Activated T-helper 17 cell treated with anti-CD3 and anti-CD28 coated beads, Interleukin-2, amount 50 U/mL, for 72 hours (primary cell): ENCODE results near the gene SLC44A4. TPM values are rescaled to one million over a fixed set of nuclear protein-coding genes. Genes with fewer than 3 reads are reported as not detected.
"Not testable (repeated sequence)": the region's sequence is repeated elsewhere in the genome, so short reads cannot be mapped to it uniquely, and the experiment has no call there.

Source experiments
- ATAC-seq: fragments of 150-1000 bp; cut with Tn5 transposase; replicated peaks from 2 replicates; pipeline ENCODE4 v1.10.0; 2021; ENCODE audit warnings: mild to moderate bottlenecking, moderate library complexity
- H3K27ac Mint-ChIP-seq: one replicate; pipeline ENCODE4 v1.8.0; 2022; ENCODE audit warnings: mixed read lengths
- H3K27me3 Mint-ChIP-seq: one replicate; pipeline ENCODE4 v1.8.0; 2022; ENCODE audit warnings: mixed read lengths
- H3K36me3 Mint-ChIP-seq: one replicate; pipeline ENCODE4 v1.8.0; 2022; ENCODE audit warnings: low read depth, mild to moderate bottlenecking, mixed read lengths
- H3K4me1 Mint-ChIP-seq: one replicate; pipeline ENCODE4 v1.8.0; 2022; ENCODE audit warnings: mixed read lengths
- H3K4me3 Mint-ChIP-seq: one replicate; pipeline ENCODE4 v1.8.0; 2022; ENCODE audit warnings: mild to moderate bottlenecking, mixed read lengths
- H3K9me3 Mint-ChIP-seq: one replicate; pipeline ENCODE4 v1.8.0; 2022; ENCODE audit warnings: mixed read lengths
- total RNA-seq, 2 donors: library from RNA; stranded (reverse); gene quantifications; one replicate each; pipeline ENCODE4 v1.2.3, GENCODE V29; 2022

SLC44A4 gene
- total RNA-seq, 2 donors from 2014 or later = 0.39 TPM; not detected in 1

GRCh38 chr6:31864123-31864562, 14.7 kb downstream of the SLC44A4 start:
- peaks cover 11% of the 10 kb centered on the region for H3K4me1 Mint-ChIP-seq
- H3K36me3 Mint-ChIP-seq = peaks cover 25% of the 10 kb centered on the region
- not testable (repeated sequence) for ATAC-seq, H3K9me3 Mint-ChIP-seq, H3K27me3 Mint-ChIP-seq
- H3K27ac Mint-ChIP-seq = peak overlapping the region; percentile 96
- peak overlapping the region; percentile 94 for H3K4me3 Mint-ChIP-seq

GRCh38 chr6:31862344-31863235, 16.2 kb downstream of the SLC44A4 start, which contains the start of gene NEU1:
Gene NEU1, minus strand, starts transcription at chr6:31862821. Its CDS starts 45 bp downstream, at chr6:31862776.
- peak within 1 kb of the TSS; percentile 96 for H3K27ac Mint-ChIP-seq
- H3K4me1 Mint-ChIP-seq = peaks cover 11% of the 10 kb centered on the region
- H3K9me3 Mint-ChIP-seq = no peaks in the 10 kb centered on the region
- no peaks in the 10 kb centered on the region for H3K27me3 Mint-ChIP-seq
- peak within 1 kb of the TSS; percentile 94 for H3K4me3 Mint-ChIP-seq
- H3K36me3 Mint-ChIP-seq = peaks cover 37% of the 10 kb centered on the region
- peak; percentile 98 for ATAC-seq

GRCh38 chr6:31861919-31862343, 16.9 kb downstream of the SLC44A4 start:
- H3K4me3 Mint-ChIP-seq = peak overlapping the region; percentile 94
- H3K9me3 Mint-ChIP-seq = no peaks in the 10 kb centered on the region
- peaks cover 11% of the 10 kb centered on the region for H3K4me1 Mint-ChIP-seq
- no peak for ATAC-seq
- peaks cover 44% of the 10 kb centered on the region for H3K36me3 Mint-ChIP-seq
- no peaks in the 10 kb centered on the region for H3K27me3 Mint-ChIP-seq
- H3K27ac Mint-ChIP-seq = peak overlapping the region; percentile 96

GRCh38 chr6:31861150-31861549, 17.6 kb downstream of the SLC44A4 start:
- peak overlapping the region; percentile 94 for H3K4me3 Mint-ChIP-seq
- H3K27ac Mint-ChIP-seq = no peak overlapping the region
- no peaks in the 10 kb centered on the region for H3K9me3 Mint-ChIP-seq
- H3K27me3 Mint-ChIP-seq = no peaks in the 10 kb centered on the region
- H3K4me1 Mint-ChIP-seq = peaks cover 11% of the 10 kb centered on the region
- peaks cover 45% of the 10 kb centered on the region for H3K36me3 Mint-ChIP-seq
- no peak for ATAC-seq

GRCh38 chr6:31860349-31860748, 18.4 kb downstream of the SLC44A4 start:
- H3K4me3 Mint-ChIP-seq = no peak overlapping the region
- H3K27ac Mint-ChIP-seq = peak overlapping the region; percentile 36
- peaks cover 45% of the 10 kb centered on the region for H3K36me3 Mint-ChIP-seq
- ATAC-seq = no peak
- no peaks in the 10 kb centered on the region for H3K27me3 Mint-ChIP-seq
- H3K4me1 Mint-ChIP-seq = peaks cover 11% of the 10 kb centered on the region
- no peaks in the 10 kb centered on the region for H3K9me3 Mint-ChIP-seq

- no peaks in the 10 kb centered on the region for H3K9me3 Mint-ChIP-seq
- H3K36me3 Mint-ChIP-seq = peaks cover 45% of the 10 kb centered on the region
- peaks cover 11% of the 10 kb centered on the region for H3K4me1 Mint-ChIP-seq
- H3K27ac Mint-ChIP-seq = peak overlapping the region; percentile 36
- H3K4me3 Mint-ChIP-seq = no peak overlapping the region
- no peaks in the 10 kb centered on the region for H3K27me3 Mint-ChIP-seq
- ATAC-seq = no peak
These were observed 18.9 kb downstream of the SLC44A4 start for GRCh38 chr6:31859923-31860322.

- Mint-ChIP-seq H3K4me3 (no peak overlapping the region), H3K27ac (no peak overlapping the region), H3K4me1 (peaks cover 11% of the 10 kb centered on the region), H3K9me3 (no peaks in the 10 kb centered on the region), H3K36me3 (peaks cover 45% of the 10 kb centered on the region), H3K27me3 (no peaks in the 10 kb centered on the region)
- no peak for ATAC-seq
These were observed 20.1 kb downstream of the SLC44A4 start for GRCh38 chr6:31858707-31859106.

GRCh38 chr6:31857774-31858173, 21.0 kb downstream of the SLC44A4 start:
- not testable (repeated sequence) for H3K27me3 Mint-ChIP-seq, H3K27ac Mint-ChIP-seq, ATAC-seq, H3K4me3 Mint-ChIP-seq, H3K9me3 Mint-ChIP-seq, H3K4me1 Mint-ChIP-seq
- peaks cover 41% of the 10 kb centered on the region for H3K36me3 Mint-ChIP-seq

GRCh38 chr6:31851980-31852718, 26.6 kb downstream of the SLC44A4 start:
- not testable (repeated sequence) for H3K36me3 Mint-ChIP-seq, H3K27ac Mint-ChIP-seq, H3K27me3 Mint-ChIP-seq, H3K9me3 Mint-ChIP-seq, H3K4me1 Mint-ChIP-seq, ATAC-seq, H3K4me3 Mint-ChIP-seq

GRCh38 chr6:31851485-31851832, 27.3 kb downstream of the SLC44A4 start:
- no peak for ATAC-seq
- H3K4me3 Mint-ChIP-seq = no peak overlapping the region
- H3K27ac Mint-ChIP-seq = no peak overlapping the region
- no peaks in the 10 kb centered on the region for H3K36me3 Mint-ChIP-seq
- H3K27me3 Mint-ChIP-seq = no peaks in the 10 kb centered on the region
- no peaks in the 10 kb centered on the region for H3K4me1 Mint-ChIP-seq
- no peaks in the 10 kb centered on the region for H3K9me3 Mint-ChIP-seq

GRCh38 chr6:31850765-31851484, 27.9 kb downstream of the SLC44A4 start:
- Mint-ChIP-seq H3K36me3 (no peaks in the 10 kb centered on the region), H3K27me3 (no peaks in the 10 kb centered on the region), H3K4me3 (no peak overlapping the region), H3K27ac (no peak overlapping the region), H3K9me3 (no peaks in the 10 kb centered on the region), H3K4me1 (no peaks in the 10 kb centered on the region)
- no peak for ATAC-seq

- no peaks in the 10 kb centered on the region for H3K36me3 Mint-ChIP-seq
- ATAC-seq = no peak
- H3K9me3 Mint-ChIP-seq = no peaks in the 10 kb centered on the region
- H3K4me1 Mint-ChIP-seq = no peaks in the 10 kb centered on the region
- H3K27me3 Mint-ChIP-seq = no peaks in the 10 kb centered on the region
- H3K27ac Mint-ChIP-seq = no peak overlapping the region
- no peak overlapping the region for H3K4me3 Mint-ChIP-seq
These were observed 31.4 kb downstream of the SLC44A4 start for GRCh38 chr6:31847276-31847978.

GRCh38 chr6:31844507-31844906, 34.3 kb downstream of the SLC44A4 start:
- Mint-ChIP-seq H3K27me3 (no peaks in the 10 kb centered on the region), H3K27ac (no peak overlapping the region), H3K4me3 (no peak overlapping the region), H3K9me3 (no peaks in the 10 kb centered on the region), H3K36me3 (peaks cover 20% of the 10 kb centered on the region), H3K4me1 (no peaks in the 10 kb centered on the region)
- ATAC-seq = no peak

- peaks cover 12% of the 10 kb centered on the region for H3K4me1 Mint-ChIP-seq
- ATAC-seq = no peak
- H3K4me3 Mint-ChIP-seq = no peak overlapping the region
- no peak overlapping the region for H3K27ac Mint-ChIP-seq
- no peaks in the 10 kb centered on the region for H3K27me3 Mint-ChIP-seq
- peaks cover 45% of the 10 kb centered on the region for H3K36me3 Mint-ChIP-seq
- no peaks in the 10 kb centered on the region for H3K9me3 Mint-ChIP-seq
These were observed 36.7 kb downstream of the SLC44A4 start for GRCh38 chr6:31842053-31842452.
